Epithelial cell of proximal tubule (primary cell): ENCODE results near the gene NRP2. TPM values are rescaled to one million over a fixed set of nuclear protein-coding genes. Genes with fewer than 3 reads are reported as not detected.

Source experiments
- DNase-seq: peaks from one replicate; pipeline ENCODE4 v3.0.0-alpha.2; 2011; ENCODE audit warnings: low read depth
- H3K4me3 ChIP-seq: 2 replicates; pipeline ENCODE4 v1.5.1; 2011; ENCODE audit warnings: low read depth, mild to moderate bottlenecking, low read length
- CTCF ChIP-seq: conservative IDR thresholded peaks from 2 replicates; pipeline ENCODE4 v1.5.1; 2012; ENCODE audit warnings: low read depth, mild to moderate bottlenecking, low read length
- total RNA-seq: library from RNA; depleted of rRNA; stranded (reverse); fragments of >200 nt; gene quantifications from 2 replicates; pipeline ENCODE4 v1.2.3, GENCODE V29; 2015

Gene NRP2
- total RNA-seq, 1 donor from 2014 or later: 36.5 TPM

GRCh38 chr2:205681401-205682238, 681 bp upstream of the NRP2 start:
- H3K4me3 ChIP-seq: peak overlapping the region; percentile 77
- no peak for DNase-seq
- TF ChIP-seq CTCF: no peak

GRCh38 chr2:205682971-205683501, 735 bp downstream of the NRP2 start:
- no peak for TF ChIP-seq CTCF
- H3K4me3 ChIP-seq: peak overlapping the region; percentile 77
- DNase-seq: no peak

GRCh38 chr2:205683502-205684367, 1.4 kb downstream of the NRP2 start:
- DNase-seq: no peak
- TF ChIP-seq CTCF: no peak
- peak overlapping the region; percentile 77 for H3K4me3 ChIP-seq

GRCh38 chr2:205684871-205685313, 2.6 kb downstream of the NRP2 start:
- no peak for DNase-seq
- TF ChIP-seq CTCF: no peak
- peak overlapping the region; percentile 77 for H3K4me3 ChIP-seq

GRCh38 chr2:205685314-205686055, 3.2 kb downstream of the NRP2 start:
- no peak for DNase-seq
- TF ChIP-seq CTCF: no peak

GRCh38 chr2:205686056-205686782, 3.9 kb downstream of the NRP2 start:
- no peak for TF ChIP-seq CTCF
- peak overlapping the region; percentile 77 for H3K4me3 ChIP-seq
- no peak for DNase-seq

More at GRCh38 chr2:205685314-205686055, 3.2 kb downstream of the NRP2 start:
- H3K4me3 ChIP-seq: peak overlapping the region; percentile 77
